Bronchial epithelial cell (primary cell): ENCODE data around the gene MEI1. TPM values are rescaled to one million over a fixed set of nuclear protein-coding genes. Genes with fewer than 3 reads are reported as not detected.
"Not testable (repeated sequence)": the region's sequence is repeated elsewhere in the genome, so short reads cannot be mapped to it uniquely, and the experiment has no call there.

Experiments
- DNase-seq: peaks from one replicate; pipeline ENCODE4 v3.0.0-alpha.2; 2010; ENCODE audit warnings: low read depth
- FAIRE-seq: peaks from 2 replicates; lab custom pipeline; 2011; peaks lifted over from hg19 to GRCh38; lab: Jason Lieb, UNC
- H3K27me3 ChIP-seq: 2 replicates; pipeline ENCODE4 v1.5.1; 2011; ENCODE audit warnings: low read length; ENCODE audit not compliant: control insufficient read depth, insufficient read depth
- H3K36me3 ChIP-seq: 2 replicates; pipeline ENCODE4 v1.5.1; 2011; ENCODE audit warnings: low read length; ENCODE audit not compliant: control insufficient read depth, insufficient read depth
- H3K4me3 ChIP-seq: 2 replicates; pipeline ENCODE4 v1.5.1; 2011; ENCODE audit warnings: mild to moderate bottlenecking, low read depth, low read length, control low read depth
- CTCF ChIP-seq: IDR thresholded peaks from 2 replicates; pipeline ENCODE4 v1.5.1; 2011; ENCODE audit warnings: mild to moderate bottlenecking, moderate library complexity, low read length, control low read depth, inconsistent platforms; ENCODE audit not compliant: insufficient read depth, severe bottlenecking
- total RNA-seq: library from RNA; depleted of rRNA; stranded (reverse); fragments of >200 nt; gene quantifications from 2 replicates; pipeline ENCODE4 v1.2.1, GENCODE V29; 2014

Gene MEI1
- total RNA-seq, 1 donor from 2014 or later, result not detected

DNA sequence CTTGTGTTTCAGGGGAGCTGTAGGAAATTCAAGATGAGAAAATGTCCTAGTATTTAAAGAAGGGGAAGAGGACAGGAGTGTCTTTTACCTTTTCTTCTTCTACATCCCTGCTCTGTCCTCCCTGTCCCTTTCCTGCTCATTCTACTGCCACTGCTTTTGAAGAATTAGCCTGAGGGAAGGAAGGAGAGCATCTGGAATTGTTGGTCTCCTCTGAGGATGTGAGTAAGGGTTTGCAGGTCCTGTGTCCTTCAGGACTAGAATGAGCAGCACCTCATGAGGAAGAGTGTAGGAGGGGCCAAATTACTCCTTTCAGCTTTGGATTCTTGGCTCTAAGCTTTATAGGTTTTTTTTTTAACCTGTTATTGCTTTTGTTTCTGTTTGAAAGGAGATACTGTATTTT lies 34.8 kb upstream of the MEI1 start:
- Histone ChIP-seq H3K27me3 (no peaks in the 10 kb centered on the region), H3K36me3 (peaks cover 12% of the 10 kb centered on the region), H3K4me3 (no peak overlapping the region)
- DNase-seq (no peak), FAIRE-seq (no peak)
- TF ChIP-seq CTCF, result no peak

GRCh38 chr22:41664951-41665350 lies 34.4 kb upstream of the MEI1 start:
- no peak for TF ChIP-seq CTCF
- DNase-seq, result no peak

DNA sequence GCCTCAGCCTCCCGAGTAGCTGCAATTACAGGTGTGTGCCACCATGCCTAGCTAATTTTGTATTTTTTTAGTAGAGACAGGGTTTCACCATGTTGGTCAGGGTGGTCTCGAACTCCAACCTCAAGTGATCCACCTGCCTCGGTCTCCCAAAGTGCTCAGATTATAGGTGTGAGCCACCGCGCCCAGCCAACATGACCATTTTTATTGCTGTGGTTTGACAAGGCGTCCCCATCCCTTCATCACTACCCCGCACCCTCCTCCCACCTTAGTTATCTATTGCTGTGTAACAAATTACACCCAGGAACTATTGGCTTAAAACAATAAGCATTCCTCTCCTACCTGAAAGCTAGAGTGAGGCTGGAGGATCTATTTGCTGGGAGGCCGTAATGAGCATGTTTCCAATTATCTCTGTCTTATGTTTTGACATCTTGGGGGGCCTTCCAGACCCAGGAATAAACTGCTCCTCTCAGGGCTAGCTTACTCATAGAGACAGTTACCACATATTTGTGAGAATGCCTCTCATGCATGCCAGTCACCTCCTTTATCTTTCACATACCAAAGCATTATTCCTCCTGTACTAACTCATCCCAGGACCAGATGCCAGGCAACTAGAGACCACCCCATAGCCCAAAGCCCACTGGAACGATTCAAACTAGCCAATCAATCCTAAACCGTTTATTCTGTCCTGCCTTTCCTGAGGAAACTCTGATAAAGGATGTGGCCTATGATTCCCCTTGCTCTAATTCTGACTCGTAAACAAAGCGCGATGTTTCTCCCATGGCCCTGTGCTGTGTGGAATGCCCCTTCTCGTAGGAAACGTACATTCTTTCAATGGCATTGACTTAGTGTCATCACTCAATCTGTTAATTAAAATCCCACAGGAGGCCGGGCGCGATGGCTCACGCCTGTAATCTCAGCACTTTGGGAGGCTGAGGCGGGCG lies 30.1 kb upstream of the MEI1 start:
- DNase-seq, result no peak
- H3K27me3 ChIP-seq, result no peaks in the 10 kb centered on the region
- peak; percentile 23 for FAIRE-seq
- no peak for TF ChIP-seq CTCF
- H3K36me3 ChIP-seq, result no peaks in the 10 kb centered on the region
- H3K4me3 ChIP-seq, result no peak overlapping the region

More at GRCh38 chr22:41664951-41665350, 34.4 kb upstream of the MEI1 start:
- FAIRE-seq, result no peak
- no peak overlapping the region for H3K4me3 ChIP-seq
- H3K36me3 ChIP-seq, result peaks cover 9% of the 10 kb centered on the region
- no peaks in the 10 kb centered on the region for H3K27me3 ChIP-seq

GRCh38 chr22:41672096-41672495 lies 27.2 kb upstream of the MEI1 start:
- not testable (repeated sequence) for FAIRE-seq, H3K27me3 ChIP-seq, H3K4me3 ChIP-seq, H3K36me3 ChIP-seq
- DNase-seq, result peak; percentile 93

DNA sequence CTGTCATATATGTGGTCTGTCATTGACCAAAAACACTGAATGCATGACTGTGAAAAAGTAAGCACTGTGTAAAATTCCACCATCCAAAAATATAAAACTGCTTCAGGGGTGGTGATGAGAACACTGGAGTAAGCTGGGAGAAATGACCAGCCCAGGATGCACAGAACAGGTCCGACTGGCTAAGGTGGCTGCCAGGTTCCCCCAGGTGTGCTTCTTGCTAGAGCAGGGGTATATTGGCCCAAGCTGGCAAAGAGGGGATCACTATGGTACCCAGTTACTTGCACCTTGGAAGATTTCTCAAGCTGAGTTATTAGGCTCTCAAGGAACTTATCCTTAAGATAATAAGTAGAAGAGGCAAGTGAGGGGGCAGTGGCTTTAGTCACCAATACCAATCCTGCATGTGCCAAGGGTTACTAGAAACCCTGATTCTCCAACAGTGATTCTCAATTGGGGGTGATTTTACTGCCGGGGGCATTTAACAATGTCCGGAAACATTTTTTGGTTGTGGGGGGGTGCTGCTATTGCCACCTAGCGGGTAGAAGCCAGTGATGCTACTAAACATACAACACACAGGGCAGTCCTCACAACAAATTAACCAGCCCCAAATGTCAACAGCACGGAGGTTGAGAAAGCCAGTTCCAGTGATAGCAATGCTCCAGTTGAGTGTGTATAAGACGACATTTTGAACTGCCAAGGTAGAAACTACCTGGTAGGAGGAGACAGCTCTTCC lies 26.4 kb upstream of the MEI1 start:
- no peak overlapping the region for H3K4me3 ChIP-seq
- peak; percentile 32 for TF ChIP-seq CTCF
- FAIRE-seq, result no peak
- H3K27me3 ChIP-seq, result no peaks in the 10 kb centered on the region
- DNase-seq, result no peak
- H3K36me3 ChIP-seq, result peaks cover 8% of the 10 kb centered on the region

DNA sequence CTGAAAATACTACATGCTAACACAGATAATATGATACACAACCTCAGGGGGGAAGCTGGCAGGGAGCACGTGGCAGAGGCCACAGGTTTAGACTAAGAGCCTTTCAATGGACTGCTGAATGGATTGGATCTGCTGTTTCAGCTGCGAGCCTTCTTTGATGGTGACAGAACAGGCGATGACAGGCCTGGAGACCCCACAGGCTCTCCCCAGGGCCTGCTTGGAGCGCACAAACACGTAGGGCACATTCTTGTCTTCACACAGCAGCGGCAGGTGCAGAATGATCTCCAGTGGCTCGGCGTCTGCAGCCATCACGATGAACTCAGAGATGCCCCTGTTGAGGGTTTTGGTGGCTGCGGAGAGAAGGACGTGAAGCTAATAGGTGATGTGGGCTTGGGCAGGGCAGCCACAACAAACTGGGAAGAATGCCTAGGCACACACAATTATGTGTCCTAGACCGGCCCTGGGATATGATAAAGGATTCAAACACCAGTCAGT lies 24.4 kb upstream of the MEI1 start:
- H3K36me3 ChIP-seq, result peaks cover 16% of the 10 kb centered on the region
- no peak overlapping the region for H3K4me3 ChIP-seq
- FAIRE-seq (no peak), DNase-seq (no peak)
- H3K27me3 ChIP-seq, result no peaks in the 10 kb centered on the region
- no peak for TF ChIP-seq CTCF
